Nephron progenitor cell (in vitro differentiated cells): ENCODE results near the gene PDILT.

Experiments
- DNase-seq: peaks from one replicate; pipeline ENCODE4 v3.0.0; 2021
- H3K27ac Mint-ChIP-seq: 2 replicates; pipeline ENCODE4 v1.8.0; 2021; ENCODE audit warnings: mild to moderate bottlenecking, moderate library complexity, mixed read lengths
- H3K27me3 Mint-ChIP-seq: 2 replicates; pipeline ENCODE4 v1.8.0; 2021; ENCODE audit warnings: mild to moderate bottlenecking, low read depth, mixed read lengths; ENCODE audit not compliant: poor library complexity
- H3K36me3 Mint-ChIP-seq: 2 replicates; pipeline ENCODE4 v1.8.0; 2021; ENCODE audit warnings: low read depth, mixed read lengths
- H3K4me1 Mint-ChIP-seq: 2 replicates; pipeline ENCODE4 v1.8.0; 2021; ENCODE audit warnings: mixed read lengths
- H3K4me3 Mint-ChIP-seq: 2 replicates; pipeline ENCODE4 v1.8.0; 2021; ENCODE audit warnings: mild to moderate bottlenecking, moderate library complexity, mixed read lengths
- H3K9me3 Mint-ChIP-seq: 2 replicates; pipeline ENCODE4 v1.8.0; 2021; ENCODE audit warnings: mild to moderate bottlenecking, moderate library complexity, mixed read lengths
- TF ChIP-seq, protein P1 (sequence below): fragments of 200-600 bp; sonication (generic); IDR thresholded peaks from 2 replicates; pipeline ENCODE4 v1.5.0; 2021; ENCODE audit warnings: antibody characterized with exemption

PDILT gene

DNA sequence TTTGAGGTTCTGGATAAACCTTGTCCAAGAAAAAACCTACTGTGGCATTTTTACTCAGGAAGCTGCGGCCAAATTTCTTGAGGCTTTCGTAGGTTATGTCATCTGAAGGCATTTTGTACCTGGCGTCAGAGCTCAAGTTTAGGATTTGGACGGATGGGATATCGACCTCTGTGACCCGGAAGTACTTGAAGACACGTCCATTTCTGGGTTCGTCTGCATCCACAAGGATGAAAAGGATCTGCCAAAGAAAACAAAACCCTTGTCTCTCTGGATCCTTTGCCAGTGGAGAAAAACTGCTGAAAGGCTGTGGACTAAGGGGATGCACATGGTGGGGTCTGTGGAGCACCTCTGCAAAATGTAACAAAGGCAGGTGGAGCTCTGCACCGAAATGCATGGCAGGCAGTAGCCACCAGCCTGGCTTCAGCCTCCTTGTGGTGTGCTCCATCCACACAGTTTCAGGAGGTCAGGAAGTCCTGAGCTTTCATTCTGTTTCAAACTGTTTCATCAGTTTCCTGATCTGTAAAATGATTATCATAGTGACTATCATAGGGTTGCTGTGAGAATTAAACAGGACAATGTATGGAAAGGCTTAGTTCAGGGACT is 35.0 kb downstream of the PDILT start:
- DNase-seq, result no peak
- TF ChIP-seq, protein P1, sequence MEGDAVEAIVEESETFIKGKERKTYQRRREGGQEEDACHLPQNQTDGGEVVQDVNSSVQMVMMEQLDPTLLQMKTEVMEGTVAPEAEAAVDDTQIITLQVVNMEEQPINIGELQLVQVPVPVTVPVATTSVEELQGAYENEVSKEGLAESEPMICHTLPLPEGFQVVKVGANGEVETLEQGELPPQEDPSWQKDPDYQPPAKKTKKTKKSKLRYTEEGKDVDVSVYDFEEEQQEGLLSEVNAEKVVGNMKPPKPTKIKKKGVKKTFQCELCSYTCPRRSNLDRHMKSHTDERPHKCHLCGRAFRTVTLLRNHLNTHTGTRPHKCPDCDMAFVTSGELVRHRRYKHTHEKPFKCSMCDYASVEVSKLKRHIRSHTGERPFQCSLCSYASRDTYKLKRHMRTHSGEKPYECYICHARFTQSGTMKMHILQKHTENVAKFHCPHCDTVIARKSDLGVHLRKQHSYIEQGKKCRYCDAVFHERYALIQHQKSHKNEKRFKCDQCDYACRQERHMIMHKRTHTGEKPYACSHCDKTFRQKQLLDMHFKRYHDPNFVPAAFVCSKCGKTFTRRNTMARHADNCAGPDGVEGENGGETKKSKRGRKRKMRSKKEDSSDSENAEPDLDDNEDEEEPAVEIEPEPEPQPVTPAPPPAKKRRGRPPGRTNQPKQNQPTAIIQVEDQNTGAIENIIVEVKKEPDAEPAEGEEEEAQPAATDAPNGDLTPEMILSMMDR, result no peak
- Mint-ChIP-seq H3K27ac (no peak overlapping the region), H3K4me1 (no peaks in the 10 kb centered on the region), H3K9me3 (no peaks in the 10 kb centered on the region), H3K27me3 (peaks cover 28% of the 10 kb centered on the region), H3K36me3 (no peaks in the 10 kb centered on the region), H3K4me3 (no peak overlapping the region)

DNA sequence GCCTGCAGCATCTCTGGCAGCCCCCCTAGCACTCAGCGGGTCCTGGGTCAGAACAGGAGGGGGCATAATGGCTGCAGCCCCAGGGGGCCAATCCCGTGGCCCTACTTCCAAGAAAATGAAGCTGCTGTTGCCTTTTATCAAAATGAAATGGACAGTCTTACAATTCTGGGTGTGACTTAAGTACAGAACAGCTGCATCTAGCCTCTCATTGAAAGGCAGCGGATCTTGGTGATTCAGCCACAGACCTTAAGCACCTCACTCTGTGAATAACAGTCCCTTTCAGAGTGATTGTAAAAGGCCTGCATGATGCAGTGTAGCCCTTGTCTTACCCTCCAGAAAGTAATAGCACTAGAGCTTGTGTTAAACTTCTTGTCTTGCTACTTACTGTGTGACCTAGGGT is 40.5 kb downstream of the PDILT start:
- Mint-ChIP-seq H3K27ac (no peak overlapping the region), H3K27me3 (peaks cover 35% of the 10 kb centered on the region), H3K9me3 (no peaks in the 10 kb centered on the region), H3K4me3 (no peak overlapping the region), H3K36me3 (no peaks in the 10 kb centered on the region), H3K4me1 (no peaks in the 10 kb centered on the region)
- DNase-seq, result no peak
- TF ChIP-seq, protein P1, result no peak

DNA sequence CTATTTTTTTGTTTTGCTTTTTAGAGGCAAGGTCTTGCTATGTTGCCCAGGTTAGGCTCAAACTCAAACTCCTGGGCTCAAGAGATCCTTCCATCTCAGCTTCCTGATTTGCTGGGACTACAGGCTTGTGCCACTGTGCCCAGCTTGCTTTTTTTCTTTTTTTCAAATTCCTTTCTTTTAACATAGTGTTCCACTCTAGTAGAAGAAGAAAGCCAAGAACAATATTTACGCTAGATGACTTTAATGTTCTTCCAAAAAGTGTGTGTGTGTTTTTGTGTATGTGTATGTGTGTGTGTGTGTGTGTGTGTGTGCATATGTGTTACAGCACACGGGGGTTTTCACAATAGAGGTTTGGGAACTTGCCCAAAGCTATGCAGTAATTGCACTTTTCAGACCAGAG is 41.3 kb downstream of the PDILT start:
- TF ChIP-seq, protein P1, result no peak
- H3K4me1 Mint-ChIP-seq, result no peaks in the 10 kb centered on the region
- no peaks in the 10 kb centered on the region for H3K9me3 Mint-ChIP-seq
- DNase-seq, result no peak
- no peaks in the 10 kb centered on the region for H3K36me3 Mint-ChIP-seq
- H3K27ac Mint-ChIP-seq, result no peak overlapping the region
- H3K27me3 Mint-ChIP-seq, result peaks cover 34% of the 10 kb centered on the region
- no peak overlapping the region for H3K4me3 Mint-ChIP-seq

DNA sequence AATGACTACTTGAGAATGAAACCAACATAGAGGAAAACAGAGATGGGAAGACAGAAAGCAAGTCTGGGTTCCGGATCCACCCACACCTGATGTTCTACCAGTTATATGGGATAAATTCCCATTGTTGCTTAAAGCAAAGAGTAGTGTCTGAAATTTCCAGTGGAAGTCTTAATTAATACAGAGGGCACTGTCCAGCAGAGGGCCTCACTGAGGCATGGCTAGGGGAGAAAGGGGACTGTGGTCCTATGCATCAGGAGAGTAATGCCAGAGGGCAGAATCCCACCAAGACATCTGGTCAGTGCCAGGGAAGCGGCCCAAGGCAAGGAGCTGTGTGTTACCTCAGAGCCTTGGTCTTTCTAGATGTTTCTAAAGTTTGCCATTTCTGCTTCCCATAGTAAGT is 44.5 kb downstream of the PDILT start:
- H3K4me1 Mint-ChIP-seq, result no peaks in the 10 kb centered on the region
- H3K36me3 Mint-ChIP-seq, result no peaks in the 10 kb centered on the region
- H3K4me3 Mint-ChIP-seq, result no peak overlapping the region
- H3K9me3 Mint-ChIP-seq, result peaks cover 13% of the 10 kb centered on the region
- TF ChIP-seq, protein P1, result peak; percentile 47
- DNase-seq, result peak; percentile 20
- H3K27ac Mint-ChIP-seq, result no peak overlapping the region
- H3K27me3 Mint-ChIP-seq, result peaks cover 27% of the 10 kb centered on the region

DNA sequence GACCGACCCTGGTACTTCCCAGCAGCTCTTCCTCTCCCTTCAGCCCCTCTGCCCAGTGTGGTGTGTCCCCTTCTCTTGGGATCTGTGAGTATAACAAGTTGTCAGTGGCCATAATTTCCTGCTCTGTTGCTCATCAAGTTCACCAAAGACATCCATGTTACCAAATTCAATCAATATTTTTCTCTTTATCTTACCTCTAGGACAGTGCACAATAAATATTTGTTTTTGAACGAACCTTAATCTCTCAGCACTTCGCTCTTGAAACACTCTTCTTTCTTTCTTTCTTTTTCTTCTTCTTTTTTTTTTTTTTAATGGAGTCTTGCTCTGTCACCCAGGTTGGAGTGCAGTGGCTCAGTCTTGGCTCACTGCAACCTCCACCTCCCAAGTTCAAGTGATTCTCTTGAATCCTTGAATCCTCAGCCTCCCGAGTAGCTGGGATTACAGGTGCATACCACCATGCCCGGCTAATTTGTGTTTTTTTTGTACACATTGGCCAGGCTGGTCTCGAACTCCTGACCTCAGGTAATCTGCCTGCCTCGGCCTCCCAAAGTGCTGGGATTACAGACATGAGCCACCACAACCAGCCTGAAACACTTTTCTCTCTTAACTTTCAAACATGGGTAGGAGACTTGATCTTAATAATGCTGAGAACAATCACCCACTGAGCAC is 49.3 kb downstream of the PDILT start:
- H3K27ac Mint-ChIP-seq, result no peak overlapping the region
- TF ChIP-seq, protein P1, result no peak
- H3K9me3 Mint-ChIP-seq, result peaks cover 13% of the 10 kb centered on the region
- DNase-seq, result no peak
- H3K4me3 Mint-ChIP-seq, result no peak overlapping the region
- no peaks in the 10 kb centered on the region for H3K4me1 Mint-ChIP-seq
- H3K27me3 Mint-ChIP-seq, result peaks cover 18% of the 10 kb centered on the region
- no peaks in the 10 kb centered on the region for H3K36me3 Mint-ChIP-seq

DNA sequence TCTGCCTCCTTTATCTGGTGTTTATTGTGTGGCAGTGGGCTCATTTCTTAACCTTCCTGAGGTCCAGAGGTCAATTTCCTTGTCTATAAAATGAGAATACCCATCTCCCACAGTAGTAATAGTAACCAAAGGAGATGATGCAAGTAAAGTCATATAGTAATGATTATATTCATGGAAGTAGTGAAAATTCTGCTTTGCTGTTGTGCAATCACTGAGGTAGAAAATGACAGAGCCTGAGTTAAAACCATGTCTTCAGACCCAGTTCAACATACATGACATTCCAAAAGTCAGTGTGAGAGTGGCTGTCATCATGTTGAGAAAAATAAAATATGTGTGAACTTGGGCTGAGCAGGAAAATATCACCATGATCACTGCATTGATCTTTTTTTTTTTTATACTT is 51.2 kb downstream of the PDILT start:
- TF ChIP-seq, protein P1, result no peak
- Mint-ChIP-seq H3K4me1 (no peaks in the 10 kb centered on the region), H3K9me3 (peaks cover 13% of the 10 kb centered on the region), H3K27ac (no peak overlapping the region), H3K36me3 (no peaks in the 10 kb centered on the region), H3K27me3 (peaks cover 15% of the 10 kb centered on the region), H3K4me3 (no peak overlapping the region)
- no peak for DNase-seq
